Calu3 (cell line): ENCODE data around the gene SECISBP2. TPM values are rescaled to one million over a fixed set of nuclear protein-coding genes. Genes with fewer than 3 reads are reported as not detected.

Experiments
- BruUV-seq: library from RNA; stranded (reverse); fragments of 400-500 nt; replicated peaks from 2 replicates; lab custom pipeline; 2021; lab: Mats Ljungman, UMichigan
- CTCF ChIA-PET: fragments of 300-600 bp; sonication (Branson Sonifier 250); formaldehyde crosslinking; loops from one replicate; lab custom pipeline; 2022; ENCODE audit warnings: antibody characterized with exemption; lab: Charles Lee
- DNase-seq: peaks from one replicate; pipeline ENCODE4 v3.0.0; 2022
- H3K27ac Mint-ChIP-seq: one replicate; pipeline ENCODE4 v1.8.0; 2022; ENCODE audit warnings: mixed read lengths; ENCODE audit not compliant: unreplicated experiment
- H3K27me3 Mint-ChIP-seq: one replicate; pipeline ENCODE4 v1.8.0; 2022; ENCODE audit warnings: mixed read lengths; ENCODE audit not compliant: unreplicated experiment
- H3K36me3 Mint-ChIP-seq: one replicate; pipeline ENCODE4 v1.8.0; 2022; ENCODE audit warnings: mild to moderate bottlenecking, moderate library complexity, mixed read lengths; ENCODE audit not compliant: insufficient read depth, unreplicated experiment
- H3K4me1 Mint-ChIP-seq: one replicate; pipeline ENCODE4 v1.8.0; 2022; ENCODE audit warnings: mild to moderate bottlenecking, low read depth, mixed read lengths; ENCODE audit not compliant: unreplicated experiment
- H3K4me3 Mint-ChIP-seq: one replicate; pipeline ENCODE4 v1.8.0; 2022; ENCODE audit warnings: mild to moderate bottlenecking, low read depth, moderate library complexity, mixed read lengths; ENCODE audit not compliant: unreplicated experiment
- H3K9me3 Mint-ChIP-seq: one replicate; pipeline ENCODE4 v1.8.0; 2022; ENCODE audit warnings: low read depth, mixed read lengths; ENCODE audit not compliant: unreplicated experiment
- CTCF ChIP-seq: fragments of 200-600 bp; IDR thresholded peaks from one replicate; pipeline ENCODE4 v1.8.0; 2022; ENCODE audit warnings: antibody characterized with exemption; ENCODE audit not compliant: unreplicated experiment
- intact Hi-C: fragments of 100-400 bp; cut with micrococcal nuclease; formaldehyde crosslinking; loops from one replicate; pipeline ENCODE4 v1.10.0; 2022; ENCODE audit not compliant: unreplicated experiment
- total RNA-seq: library from RNA; stranded (reverse); gene quantifications from 2 replicates; pipeline ENCODE4 v1.2.3, GENCODE V29; 2022

The SECISBP2 gene
- total RNA-seq, 1 experiment from 2014 or later, result 27.8 TPM

DNA sequence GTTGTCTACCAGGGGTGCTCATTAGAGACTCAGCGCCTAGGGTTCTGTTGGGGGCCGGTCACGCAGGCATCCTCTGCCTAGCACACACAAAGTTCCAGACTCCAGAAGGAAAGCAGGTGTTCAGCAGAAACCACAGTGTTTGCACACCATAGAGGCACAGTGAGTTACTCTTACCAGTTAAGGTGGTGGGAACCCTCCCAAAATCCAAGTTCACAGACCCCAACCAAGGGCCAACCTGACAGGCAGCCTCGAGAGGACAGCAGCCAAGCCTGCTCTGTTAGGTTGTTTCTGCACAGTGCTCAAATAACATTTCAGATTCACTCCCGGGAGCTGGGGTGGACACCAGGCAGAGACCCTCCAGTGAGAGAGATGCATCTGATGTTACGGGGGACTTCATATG, 36.2 kb downstream of the SECISBP2 start:
- BruUV-seq, result no TSS peak
- no peak for TF ChIP-seq CTCF
- no peaks in the 10 kb centered on the region for H3K9me3 Mint-ChIP-seq
- H3K27ac Mint-ChIP-seq, result no peak overlapping the region
- H3K4me3 Mint-ChIP-seq, result no peak overlapping the region
- no peak for DNase-seq
- CTCF ChIA-PET, result no interaction called here
- no peaks in the 10 kb centered on the region for H3K27me3 Mint-ChIP-seq
- no peaks in the 10 kb centered on the region for H3K4me1 Mint-ChIP-seq
- intact Hi-C loops, result no loop called here
- peaks cover 15% of the 10 kb centered on the region for H3K36me3 Mint-ChIP-seq

GRCh38 chr9:89356782-89357181, 38.5 kb downstream of the SECISBP2 start:
- H3K9me3 Mint-ChIP-seq, result no peaks in the 10 kb centered on the region
- H3K27me3 Mint-ChIP-seq, result no peaks in the 10 kb centered on the region
- TF ChIP-seq CTCF, result no peak
- CTCF ChIA-PET, result no interaction called here
- H3K4me3 Mint-ChIP-seq, result no peak overlapping the region
- DNase-seq, result no peak
- H3K36me3 Mint-ChIP-seq, result peaks cover 31% of the 10 kb centered on the region
- H3K27ac Mint-ChIP-seq, result no peak overlapping the region
- H3K4me1 Mint-ChIP-seq, result no peaks in the 10 kb centered on the region
- no TSS peak for BruUV-seq
- intact Hi-C loops, result no loop called here

DNA sequence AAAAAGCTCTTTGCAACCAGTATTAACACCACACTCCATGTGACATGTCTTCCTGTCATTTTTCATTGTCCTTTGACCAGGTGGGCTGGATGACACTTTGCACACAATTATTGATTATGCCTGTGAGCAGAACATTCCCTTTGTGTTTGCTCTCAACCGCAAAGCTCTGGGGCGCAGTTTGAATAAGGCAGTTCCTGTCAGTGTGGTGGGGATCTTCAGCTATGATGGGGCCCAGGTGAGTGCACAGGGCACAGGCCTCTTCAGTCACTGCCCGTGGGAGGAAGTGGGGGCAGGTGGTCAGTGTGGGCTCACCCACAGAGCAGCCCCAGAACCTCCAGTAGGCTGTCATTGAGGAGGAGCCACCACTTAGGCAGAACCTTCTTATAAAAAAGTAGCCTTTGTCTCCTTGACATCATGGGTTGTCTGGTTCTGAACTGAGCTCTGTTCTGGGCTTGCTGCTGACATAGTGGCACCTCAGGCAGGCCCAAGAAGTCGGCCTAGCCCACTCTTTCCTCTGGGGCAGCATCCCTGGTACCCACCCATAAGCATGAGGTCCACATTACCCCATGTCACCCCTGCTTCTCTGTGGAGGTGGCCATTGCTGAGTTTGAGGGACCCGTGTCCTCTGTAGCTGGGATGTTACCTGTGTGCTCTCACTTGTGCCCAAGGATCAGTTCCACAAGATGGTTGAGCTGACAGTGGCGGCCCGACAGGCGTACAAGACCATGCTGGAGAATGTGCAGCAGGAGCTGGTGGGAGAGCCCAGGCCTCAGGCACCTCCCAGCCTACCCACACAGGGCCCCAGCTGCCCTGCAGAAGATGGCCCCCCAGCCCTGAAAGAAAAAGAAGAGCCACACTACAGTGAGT, 39.3 kb downstream of the SECISBP2 start:
- no peaks in the 10 kb centered on the region for H3K4me1 Mint-ChIP-seq
- no peak for DNase-seq
- H3K27ac Mint-ChIP-seq, result no peak overlapping the region
- TF ChIP-seq CTCF, result no peak
- intact Hi-C loops, result no loop called here
- no peaks in the 10 kb centered on the region for H3K9me3 Mint-ChIP-seq
- H3K36me3 Mint-ChIP-seq, result peaks cover 31% of the 10 kb centered on the region
- no peak overlapping the region for H3K4me3 Mint-ChIP-seq
- no TSS peak for BruUV-seq
- no peaks in the 10 kb centered on the region for H3K27me3 Mint-ChIP-seq
- CTCF ChIA-PET, result no interaction called here

- intact Hi-C loops, result no loop called here
- no TSS peak for BruUV-seq
- TF ChIP-seq CTCF, result no peak
- no peaks in the 10 kb centered on the region for H3K9me3 Mint-ChIP-seq
- CTCF ChIA-PET, result no interaction called here
- no peaks in the 10 kb centered on the region for H3K27me3 Mint-ChIP-seq
- no peak overlapping the region for H3K27ac Mint-ChIP-seq
- DNase-seq, result no peak
- peaks cover 33% of the 10 kb centered on the region for H3K36me3 Mint-ChIP-seq
- H3K4me1 Mint-ChIP-seq, result no peaks in the 10 kb centered on the region
- H3K4me3 Mint-ChIP-seq, result no peak overlapping the region
Observed at GRCh38 chr9:89358376-89358916, 40.1 kb downstream of the SECISBP2 start.
